Transverse colon (tissue), 4 donors: ENCODE measurements around the gene SDF2. TPM values are rescaled to one million over a fixed set of nuclear protein-coding genes. Genes with fewer than 3 reads are reported as not detected.

Experiments
- DNase-seq: peaks from one replicate; pipeline ENCODE4 v3.0.0-alpha.2; 2019
- H3K27ac ChIP-seq, 4 donors: fragments of 200-600 bp; sonication (generic); 2 replicates each; pipeline ENCODE4 v1.5.1; 2016 to 2018; ENCODE audit warnings: inconsistent platforms in 4 of 4
- H3K27me3 ChIP-seq: fragments of 200-600 bp; sonication (generic); 2 replicates; pipeline ENCODE4 v1.5.1; 2017; ENCODE audit warnings: inconsistent platforms
- H3K36me3 ChIP-seq, 4 donors: fragments of 200-600 bp; sonication (generic); 2 replicates each; pipeline ENCODE4 v1.5.1; 2017 to 2019; ENCODE audit warnings: inconsistent platforms in 4 of 4
- H3K4me1 ChIP-seq, 4 donors: fragments of 200-600 bp; sonication (generic); 2 replicates each; pipeline ENCODE4 v1.5.1; 2017 to 2020; ENCODE audit warnings: inconsistent platforms in 4 of 4
- H3K4me3 ChIP-seq, 4 donors: fragments of 200-600 bp; sonication (generic); 1 replicate in 1 of 4; 2 replicates in 3 of 4; pipeline versions ENCODE4 v1.5.1 to v1.6.1; 2017 to 2019; ENCODE audit warnings: inconsistent platforms in 4 of 4
- H3K9me3 ChIP-seq, 2 donors: fragments of 200-600 bp; sonication (generic); 2 replicates each; pipeline ENCODE4 v1.5.1; 2017 to 2019; ENCODE audit warnings: inconsistent platforms in 2 of 2
- CTCF ChIP-seq, 5 experiments: fragments of 200-600 bp in 3 of 5; fragments of 450-650 bp in 2 of 5; sonication (generic) in 3 of 5; IDR thresholded peaks; 1 replicate in 2 of 5; 2 replicates in 3 of 5; pipeline ENCODE4 v1.5.1; 2016 to 2017; ENCODE audit warnings: antibody characterized with exemption in 5 of 5, inconsistent platforms in 3 of 5, mild to moderate bottlenecking in 2 of 5, moderate library complexity in 1 of 5
- EP300 ChIP-seq: sonication (generic); formaldehyde crosslinking; IDR thresholded peaks from one replicate; pipeline ENCODE4 v1.6.1; 2017; ENCODE audit warnings: antibody characterized with exemption, low read depth
- POLR2A ChIP-seq: fragments of 450-650 bp; IDR thresholded peaks from one replicate; pipeline ENCODE4 v1.6.1; 2016; ENCODE audit warnings: antibody characterized with exemption, mild to moderate bottlenecking, moderate library complexity
- POLR2AphosphoS5 ChIP-seq, 3 donors: sonication (generic); formaldehyde crosslinking; IDR thresholded peaks; one replicate each; pipeline ENCODE4 v1.6.1; 2016; ENCODE audit warnings: antibody characterized with exemption in 3 of 3
- WGBS, 2 donors: methylation state at CpG; one replicate each; pipeline ENCODE4 v1.1.5; 2018; ENCODE audit warnings: low coverage in 1 of 2; 5-methylcytosine and 5-hydroxymethylcytosine counted together
- in situ Hi-C, 4 donors: fragments of 200-750 bp; cut with MboI; loops; one replicate each; pipeline versions ENCODE4 v1.15.0 to v1.15.1; 2017; ENCODE audit warnings: low sequenced_read_pairs in 3 of 4, low pct_ligation_motif_present in 1 of 4, low pct_unique_long_range_greater_than_20kb in 1 of 4
- intact Hi-C: fragments of 100-400 bp; cut with DNase I; formaldehyde crosslinking; loops from one replicate; pipeline ENCODE4 v1.15.1; 2023; ENCODE audit warnings: low total_unique reads
- total RNA-seq, 4 donors: library from RNA; depleted of rRNA; stranded (reverse); fragments of >200 nt; gene quantifications; one replicate each; pipeline ENCODE4 v1.1.0, GENCODE V29; 2016

SDF2 gene
- total RNA-seq, 4 donors from 2014 or later = 32.2 to 69.9 (median 49.1) TPM

GRCh38 chr17:28646039-28646754, 15.5 kb downstream of the SDF2 start:
- in situ Hi-C loops = no loop called here
- no peaks in the 10 kb centered on the region for H3K9me3 ChIP-seq
- H3K4me3 ChIP-seq = peak overlapping the region in 2 of 4 donors; percentile 95 to 97
- TF ChIP-seq POLR2AphosphoS5 (IDR thresholded peaks at IDR 0.05) = peak in 1 of 3 donors; percentile 12
- TF ChIP-seq CTCF (IDR thresholded peaks at IDR 0.05) = no peak
- no peak for TF ChIP-seq EP300
- TF ChIP-seq POLR2A = no peak
- peak; percentile 24 for DNase-seq
- H3K4me1 ChIP-seq = peaks cover 19 to 41% (median 34%) of the 10 kb centered on the region in 4 donors
- H3K36me3 ChIP-seq = peaks cover 0 to 19% (median 9%) of the 10 kb centered on the region in 4 donors
- H3K27me3 ChIP-seq = no peaks in the 10 kb centered on the region
- 40 to 44% methylated on average over 12 of the region's 12 CpGs for WGBS, 2 donors
- peak overlapping the region; percentile 93 to 98 (median 95) for H3K27ac ChIP-seq
- intact Hi-C loops = no loop called here

DNA sequence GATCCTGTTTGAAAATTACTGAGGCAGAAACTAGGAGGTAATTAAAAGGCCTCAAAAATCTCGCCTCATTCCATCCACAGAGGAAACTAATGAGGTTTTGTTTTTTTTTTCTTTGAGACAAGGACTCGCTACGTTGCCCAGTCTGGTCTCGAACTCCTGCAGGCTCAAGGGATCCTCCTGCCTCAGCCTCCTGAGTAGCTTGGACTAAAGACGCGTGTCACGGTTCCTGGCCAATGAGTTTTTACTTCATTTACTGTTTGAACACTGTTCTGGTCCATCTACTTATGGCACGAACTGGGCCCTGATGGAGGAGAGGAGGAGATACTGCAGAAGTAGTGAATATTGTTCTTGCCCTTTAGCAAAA, 16.1 kb downstream of the SDF2 start:
- intact Hi-C loops (no loop called here), in situ Hi-C loops (no loop called here)
- 9 to 18% methylated on average over 7 to 8 of the region's 8 CpGs for WGBS, 2 donors
- Histone ChIP-seq H3K36me3 (peaks cover 0 to 25% (median 11%) of the 10 kb centered on the region in 4 donors), H3K4me3 (peak overlapping the region; percentile 61 to 97 (median 96)), H3K9me3 (no peaks in the 10 kb centered on the region), H3K4me1 (peaks cover 19 to 41% (median 34%) of the 10 kb centered on the region in 4 donors), H3K27me3 (no peaks in the 10 kb centered on the region), H3K27ac (peak overlapping the region; percentile 93 to 98 (median 95))
- DNase-seq = peak; percentile 22
- no peak for TF ChIP-seq EP300
- no peak for TF ChIP-seq POLR2AphosphoS5 (IDR thresholded peaks at IDR 0.05)
- TF ChIP-seq POLR2A = no peak
- no peak for TF ChIP-seq CTCF (IDR thresholded peaks at IDR 0.05)

GRCh38 chr17:28644787-28645575, 16.7 kb downstream of the SDF2 start, which contains the start of gene BLTP2:
BLTP2 (minus strand) TSS chr17:28645158; CDS start chr17:28645056, 102 bp downstream.
- Histone ChIP-seq H3K27me3 (no peaks in the 10 kb centered on the region), H3K4me3 (peak within 1 kb of the TSS; percentile 83 to 97 (median 96)), H3K4me1 (peaks cover 19 to 41% (median 34%) of the 10 kb centered on the region in 4 donors), H3K9me3 (no peaks in the 10 kb centered on the region), H3K27ac (peak within 1 kb of the TSS; percentile 93 to 98 (median 95)), H3K36me3 (peaks cover 0 to 31% (median 14%) of the 10 kb centered on the region in 4 donors)
- TF ChIP-seq CTCF (IDR thresholded peaks at IDR 0.05) (peak in 2 of 5 experiments; percentile 51 to 57), EP300 (no peak), POLR2A (peak; percentile 95), POLR2AphosphoS5 (IDR thresholded peaks at IDR 0.05) (peak; percentile 93 to 97 (median 95))
- peak; percentile 97 for DNase-seq
- WGBS, 2 donors = 2% methylated on average over 53 of the region's 89 CpGs; no CpG with 5 or more reads in 1 of the 2 donors
- in situ Hi-C loops = no loop called here
- intact Hi-C loops = no loop called here
